AG10803 (cell line): ENCODE data around the gene GRID1.

Experiments
- DNase-seq: peaks from one replicate; pipeline ENCODE4 v3.0.0; 2010; ENCODE audit warnings: low read depth
- H3K4me3 ChIP-seq: 2 replicates; pipeline ENCODE4 v1.5.1; 2011; ENCODE audit warnings: mild to moderate bottlenecking, low read length, control low read depth
- CTCF ChIP-seq: conservative IDR thresholded peaks from 2 replicates; pipeline ENCODE4 v1.5.1; 2011; ENCODE audit warnings: mild to moderate bottlenecking, low read length, control low read depth, inconsistent platforms

Gene GRID1

GRCh38 chr10:86359954-86360353 lies 6.6 kb downstream of the GRID1 start:
- H3K4me3 ChIP-seq, result no peak overlapping the region
- TF ChIP-seq CTCF, result no peak
- DNase-seq, result no peak

- TF ChIP-seq CTCF, result no peak
- H3K4me3 ChIP-seq, result no peak overlapping the region
- DNase-seq, result no peak
Observed at GRCh38 chr10:86359111-86359510, 7.5 kb downstream of the GRID1 start.

GRCh38 chr10:86357676-86358075 lies 8.9 kb downstream of the GRID1 start:
- TF ChIP-seq CTCF, result no peak
- no peak overlapping the region for H3K4me3 ChIP-seq
- DNase-seq, result no peak

- TF ChIP-seq CTCF, result no peak
- H3K4me3 ChIP-seq, result no peak overlapping the region
- DNase-seq, result no peak
Observed at GRCh38 chr10:86357041-86357440, 9.6 kb downstream of the GRID1 start.

GRCh38 chr10:86356296-86356695 lies 10.3 kb downstream of the GRID1 start:
- no peak for DNase-seq
- no peak overlapping the region for H3K4me3 ChIP-seq
- TF ChIP-seq CTCF, result no peak

- no peak overlapping the region for H3K4me3 ChIP-seq
- DNase-seq, result no peak
- TF ChIP-seq CTCF, result no peak
Observed at GRCh38 chr10:86355571-86356038, 11.0 kb downstream of the GRID1 start.

GRCh38 chr10:86354761-86355540 lies 11.6 kb downstream of the GRID1 start:
- no peak for TF ChIP-seq CTCF
- H3K4me3 ChIP-seq, result no peak overlapping the region
- no peak for DNase-seq
